Liver (tissue), 3 donors: ENCODE data around the gene GSTA2.

Source experiments
- EGR1 ChIP-seq, 2 donors: IDR thresholded peaks; 2 replicates each; pipeline ENCODE4 v1.6.1; 2016 to 2018; ENCODE audit warnings: antibody characterized with exemption in 2 of 2, low read depth in 2 of 2
- FOXA1 ChIP-seq: IDR thresholded peaks from 2 replicates; pipeline ENCODE4 v1.6.1; 2016; ENCODE audit warnings: antibody characterized with exemption
- GABPA ChIP-seq, 2 donors: IDR thresholded peaks in 1 of 2; conservative IDR thresholded peaks in 1 of 2; 2 replicates each; pipeline ENCODE4 v1.6.1; 2016; ENCODE audit warnings: antibody characterized with exemption in 2 of 2, mild to moderate bottlenecking in 1 of 2, moderate library complexity in 1 of 2
- HNF4A ChIP-seq, 2 donors: conservative IDR thresholded peaks; 2 replicates each; pipeline ENCODE4 v1.6.1; 2016; ENCODE audit warnings: antibody characterized with exemption in 2 of 2, mild to moderate bottlenecking in 2 of 2
- JUND ChIP-seq, 2 donors: IDR thresholded peaks; 2 replicates each; pipeline ENCODE4 v1.6.1; 2016; ENCODE audit warnings: antibody characterized with exemption in 2 of 2
- MAX ChIP-seq: IDR thresholded peaks from 2 replicates; pipeline ENCODE4 v1.6.1; 2016; ENCODE audit warnings: antibody characterized with exemption
- REST ChIP-seq: IDR thresholded peaks from 2 replicates; pipeline ENCODE4 v1.6.1; 2016; ENCODE audit warnings: antibody characterized with exemption, mild to moderate bottlenecking
- RXRA ChIP-seq, 2 donors: IDR thresholded peaks; 2 replicates each; pipeline ENCODE4 v1.6.1; 2017 to 2018; ENCODE audit warnings: antibody characterized with exemption in 2 of 2, mild to moderate bottlenecking in 1 of 2
- SP1 ChIP-seq: IDR thresholded peaks from 2 replicates; pipeline ENCODE4 v1.6.1; 2018; ENCODE audit warnings: antibody characterized with exemption, mild to moderate bottlenecking
- TAF1 ChIP-seq: conservative IDR thresholded peaks from 2 replicates; pipeline ENCODE4 v1.6.1; 2016; ENCODE audit warnings: antibody characterized with exemption, mild to moderate bottlenecking
- ZBTB33 ChIP-seq: IDR thresholded peaks from 2 replicates; pipeline ENCODE4 v1.6.1; 2016; ENCODE audit warnings: antibody characterized with exemption
- TF ChIP-seq, protein P1 (sequence below): fragments of 150-350 bp; IDR thresholded peaks from 2 replicates; pipeline ENCODE4 v1.5.1; 2017; ENCODE audit warnings: improper control_type of control experiment, low read depth, low read length; ENCODE audit not compliant: missing input control
- TF ChIP-seq, protein P2 (sequence below): IDR thresholded peaks from 2 replicates; pipeline ENCODE4 v1.6.1; 2016; ENCODE audit warnings: antibody characterized with exemption
- donor health status: healthy.
- donor health status: healthy.

DNA sequence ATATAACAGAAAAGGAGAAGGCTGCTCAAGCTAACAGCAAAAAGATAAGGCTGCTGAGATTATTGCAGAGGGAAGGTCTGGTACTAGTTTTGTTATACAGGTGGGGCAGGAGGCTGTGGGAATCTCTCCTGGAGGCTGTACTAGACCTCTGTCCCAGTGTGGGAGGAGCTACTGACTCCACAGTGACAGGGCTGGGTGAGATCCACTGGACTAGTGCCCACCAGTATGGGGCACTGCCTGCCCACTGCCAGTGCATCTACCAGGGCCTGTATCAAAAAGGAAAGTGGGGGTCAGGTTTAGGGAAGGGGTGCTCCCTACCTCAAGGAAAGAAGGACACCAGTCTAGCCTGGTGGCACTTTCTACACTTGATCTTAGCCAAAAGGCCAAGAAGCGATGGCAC is 30.1 kb downstream of the GSTA2 start:
- TF ChIP-seq, protein P1, sequence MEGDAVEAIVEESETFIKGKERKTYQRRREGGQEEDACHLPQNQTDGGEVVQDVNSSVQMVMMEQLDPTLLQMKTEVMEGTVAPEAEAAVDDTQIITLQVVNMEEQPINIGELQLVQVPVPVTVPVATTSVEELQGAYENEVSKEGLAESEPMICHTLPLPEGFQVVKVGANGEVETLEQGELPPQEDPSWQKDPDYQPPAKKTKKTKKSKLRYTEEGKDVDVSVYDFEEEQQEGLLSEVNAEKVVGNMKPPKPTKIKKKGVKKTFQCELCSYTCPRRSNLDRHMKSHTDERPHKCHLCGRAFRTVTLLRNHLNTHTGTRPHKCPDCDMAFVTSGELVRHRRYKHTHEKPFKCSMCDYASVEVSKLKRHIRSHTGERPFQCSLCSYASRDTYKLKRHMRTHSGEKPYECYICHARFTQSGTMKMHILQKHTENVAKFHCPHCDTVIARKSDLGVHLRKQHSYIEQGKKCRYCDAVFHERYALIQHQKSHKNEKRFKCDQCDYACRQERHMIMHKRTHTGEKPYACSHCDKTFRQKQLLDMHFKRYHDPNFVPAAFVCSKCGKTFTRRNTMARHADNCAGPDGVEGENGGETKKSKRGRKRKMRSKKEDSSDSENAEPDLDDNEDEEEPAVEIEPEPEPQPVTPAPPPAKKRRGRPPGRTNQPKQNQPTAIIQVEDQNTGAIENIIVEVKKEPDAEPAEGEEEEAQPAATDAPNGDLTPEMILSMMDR: no peak
- TF ChIP-seq REST (no peak), MAX (no peak), SP1 (no peak), HNF4A (conservative IDR thresholded peaks at IDR 0.05) (no peak), ZBTB33 (no peak), RXRA (IDR thresholded peaks at IDR 0.05) (no peak), TAF1 (no peak), GABPA (IDR thresholded peaks at IDR 0.05 in 1 of 2, conservative IDR thresholded peaks at IDR 0.05 in 1 of 2) (no peak), FOXA1 (no peak), EGR1 (IDR thresholded peaks at IDR 0.05; ENCODE audit: low read depth in 2 of 2) (no peak), JUND (IDR thresholded peaks at IDR 0.05) (no peak)
- TF ChIP-seq, protein P2, sequence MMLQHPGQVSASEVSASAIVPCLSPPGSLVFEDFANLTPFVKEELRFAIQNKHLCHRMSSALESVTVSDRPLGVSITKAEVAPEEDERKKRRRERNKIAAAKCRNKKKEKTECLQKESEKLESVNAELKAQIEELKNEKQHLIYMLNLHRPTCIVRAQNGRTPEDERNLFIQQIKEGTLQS: no peak
